Measurements from ENCODE around the gene OSBPL8.
"Not testable (repeated sequence)": the region's sequence is repeated elsewhere in the genome, so short reads cannot be mapped to it uniquely, and the experiment has no call there.

The OSBPL8 gene

DNA sequence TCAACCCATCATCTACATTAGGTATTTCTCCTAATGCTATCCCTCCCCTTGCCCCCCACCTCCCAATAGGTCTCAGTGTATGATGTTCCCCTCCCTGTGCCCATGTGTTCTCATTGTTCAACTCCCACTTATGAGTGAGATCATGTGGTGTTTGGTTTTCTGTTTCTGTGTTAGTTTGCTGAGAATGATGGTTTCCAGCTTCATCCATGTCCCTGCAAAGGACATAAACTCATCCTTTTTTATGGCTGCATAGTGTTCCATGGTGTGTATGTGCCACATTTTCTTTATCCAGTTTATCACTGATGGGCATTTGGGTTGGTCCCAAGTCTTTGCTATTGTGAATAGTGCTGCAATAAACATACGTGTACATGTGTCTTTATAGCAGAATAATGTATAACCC is 182.7 kb downstream of the OSBPL8 start:
- Mint-ChIP-seq H3K36me3 (ENCODE audit: low read depth) (peaks cover 82% of the 10 kb centered on the region), H3K4me1 (ENCODE audit: low read depth) (peaks cover 14% of the 10 kb centered on the region)
- not testable (repeated sequence) for H3K4me3 Mint-ChIP-seq, DNase-seq, H3K27ac Mint-ChIP-seq, H3K9me3 Mint-ChIP-seq, H3K27me3 Mint-ChIP-seq

DNA sequence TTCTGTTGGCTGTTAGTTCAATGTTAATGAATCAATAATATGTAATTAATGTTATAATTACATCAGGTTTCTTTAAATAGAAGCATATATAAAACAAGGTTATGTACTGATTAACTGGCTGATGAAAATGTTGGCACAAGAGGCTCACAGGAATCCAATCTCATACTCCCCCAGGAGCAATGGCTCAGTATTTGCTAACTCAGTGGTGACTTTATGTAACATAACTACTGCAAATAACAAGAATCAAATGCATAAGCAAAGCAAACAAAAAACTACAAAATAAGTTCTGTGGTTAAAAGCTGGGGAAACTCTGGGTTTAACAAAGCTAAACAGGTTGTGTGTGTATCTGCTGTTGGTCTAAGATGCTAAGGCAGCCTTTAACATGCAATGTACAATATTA is 183.6 kb downstream of the OSBPL8 start:
- Mint-ChIP-seq H3K27ac (no peak overlapping the region), H3K9me3 (no peaks in the 10 kb centered on the region), H3K4me1 (ENCODE audit: low read depth) (peaks cover 14% of the 10 kb centered on the region), H3K4me3 (no peak overlapping the region), H3K27me3 (no peaks in the 10 kb centered on the region), H3K36me3 (ENCODE audit: low read depth) (peaks cover 84% of the 10 kb centered on the region)
- DNase-seq: no peak

DNA sequence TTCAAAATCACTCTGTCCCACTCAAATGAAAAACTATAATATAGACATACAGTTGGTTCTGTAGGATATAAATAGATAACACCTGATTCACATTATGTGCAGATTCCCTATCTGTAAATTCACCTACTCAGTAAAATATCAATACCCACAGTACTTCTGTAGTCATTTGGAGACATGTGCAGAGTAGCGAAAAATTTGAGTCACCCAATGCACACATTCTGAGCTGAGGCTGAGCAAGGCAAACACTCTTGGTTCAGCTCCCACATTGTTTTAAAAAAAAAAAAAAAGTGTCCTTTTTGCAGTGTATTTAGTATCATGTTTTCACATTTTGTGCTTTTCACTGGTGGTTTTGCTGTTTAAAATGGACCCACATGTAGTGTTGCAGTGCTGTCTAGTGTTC is 184.1 kb downstream of the OSBPL8 start:
- Mint-ChIP-seq H3K36me3 (ENCODE audit: low read depth) (peaks cover 84% of the 10 kb centered on the region), H3K9me3 (no peaks in the 10 kb centered on the region), H3K4me1 (ENCODE audit: low read depth) (peaks cover 14% of the 10 kb centered on the region), H3K4me3 (no peak overlapping the region), H3K27me3 (no peaks in the 10 kb centered on the region), H3K27ac (peak overlapping the region; percentile 33)
- no peak for DNase-seq

DNA sequence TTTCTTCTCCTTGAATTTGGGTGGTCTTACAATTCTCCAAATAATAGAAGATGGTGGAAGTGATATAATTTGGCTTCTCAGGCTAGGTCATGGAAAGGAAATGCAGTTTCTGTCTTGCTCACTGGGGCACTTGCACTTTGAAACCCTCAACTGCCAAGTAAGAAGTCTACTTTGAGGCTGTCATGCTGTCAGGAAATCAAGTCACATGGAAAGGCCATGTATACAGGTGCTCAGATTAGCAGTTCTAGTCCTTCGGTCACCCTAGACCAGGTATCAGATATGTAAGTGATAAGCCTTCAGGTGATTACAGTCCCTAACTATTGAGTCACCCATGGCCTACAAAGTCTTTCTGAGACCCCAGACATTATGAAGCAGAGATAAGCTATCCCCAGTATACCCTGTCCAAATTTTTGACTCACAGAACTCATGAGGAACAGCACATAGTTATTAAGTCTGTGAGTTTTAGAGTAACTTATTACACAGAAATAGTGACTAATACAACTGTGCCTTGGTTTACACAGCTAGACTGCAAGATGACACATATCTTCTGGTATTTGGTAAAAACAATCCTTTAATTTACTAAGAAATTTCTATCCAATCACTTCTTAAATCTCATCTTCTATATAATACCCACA is 185.1 kb downstream of the OSBPL8 start:
- Mint-ChIP-seq H3K9me3 (no peaks in the 10 kb centered on the region), H3K36me3 (ENCODE audit: low read depth) (peaks cover 89% of the 10 kb centered on the region), H3K4me1 (ENCODE audit: low read depth) (peaks cover 14% of the 10 kb centered on the region), H3K4me3 (no peak overlapping the region), H3K27ac (peak overlapping the region; percentile 58), H3K27me3 (no peaks in the 10 kb centered on the region)
- no peak for DNase-seq

DNA sequence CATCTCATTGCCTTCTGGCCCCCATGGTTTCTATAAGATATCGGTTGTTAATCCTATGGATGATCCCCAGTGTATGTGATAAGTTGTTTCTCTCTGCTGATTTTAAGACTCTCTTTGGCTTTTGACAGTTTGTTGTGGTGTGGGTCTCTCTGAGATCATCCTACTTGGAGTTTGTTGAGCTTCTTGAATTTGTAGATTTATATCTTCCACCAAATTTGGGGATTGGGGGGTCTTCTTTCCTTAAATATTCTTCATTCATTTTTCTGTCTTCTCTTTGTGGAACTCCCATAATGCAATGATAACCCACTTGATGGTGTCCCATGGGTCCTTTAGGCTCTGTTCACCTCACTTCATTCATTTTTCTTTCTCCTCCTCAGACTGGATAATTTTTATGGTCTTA is 191.3 kb downstream of the OSBPL8 start:
- Mint-ChIP-seq H3K36me3 (ENCODE audit: low read depth) (peaks cover 93% of the 10 kb centered on the region), H3K9me3 (peaks cover 13% of the 10 kb centered on the region), H3K4me1 (ENCODE audit: low read depth) (peaks cover 5% of the 10 kb centered on the region), H3K4me3 (no peak overlapping the region), H3K27me3 (no peaks in the 10 kb centered on the region), H3K27ac (no peak overlapping the region)
- DNase-seq: no peak

DNA sequence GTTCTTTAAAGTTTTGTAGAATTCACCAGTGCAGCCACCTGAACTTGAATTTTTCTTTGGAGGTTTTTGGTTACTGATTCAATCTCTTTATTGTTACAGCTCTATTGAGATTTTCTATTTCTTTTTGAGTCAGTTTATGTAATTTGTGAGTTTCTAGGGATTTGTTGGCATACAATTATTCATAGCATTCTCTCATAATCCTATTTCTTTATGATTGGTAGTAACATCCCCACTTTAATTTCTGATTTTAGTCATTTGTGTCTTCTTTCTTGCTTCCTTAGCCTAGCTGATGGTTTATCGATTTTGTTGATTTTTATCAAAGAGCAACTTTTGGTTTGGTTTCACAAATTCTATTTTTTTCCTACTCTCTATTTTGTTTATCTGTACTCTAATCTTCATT is 193.4 kb downstream of the OSBPL8 start:
- Mint-ChIP-seq H3K9me3 (peaks cover 13% of the 10 kb centered on the region), H3K27me3 (no peaks in the 10 kb centered on the region), H3K4me3 (no peak overlapping the region), H3K4me1 (ENCODE audit: low read depth) (peaks cover 5% of the 10 kb centered on the region), H3K27ac (no peak overlapping the region), H3K36me3 (ENCODE audit: low read depth) (peaks cover 92% of the 10 kb centered on the region)
- no peak for DNase-seq

DNA sequence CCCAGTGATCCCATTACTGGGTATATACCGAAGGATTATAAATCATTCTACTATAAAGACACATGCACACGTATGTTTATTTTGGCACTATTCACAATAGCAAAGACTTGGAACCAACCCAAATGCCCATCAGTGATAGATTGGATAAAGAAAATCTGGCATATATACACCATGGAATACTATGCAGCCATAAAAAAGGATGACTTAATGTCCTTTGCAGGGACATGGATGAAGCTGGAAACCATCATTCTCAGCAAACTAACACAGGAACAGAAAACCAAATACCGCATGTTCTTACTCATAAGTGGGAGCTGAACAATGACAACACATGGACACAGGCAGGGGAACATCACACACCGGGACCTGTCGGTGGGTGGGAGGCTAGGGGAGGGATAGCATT is 195.4 kb downstream of the OSBPL8 start:
- not testable (repeated sequence) for DNase-seq; H3K27me3 Mint-ChIP-seq; H3K4me3 Mint-ChIP-seq; H3K4me1 Mint-ChIP-seq (ENCODE audit: low read depth); H3K27ac Mint-ChIP-seq
- peaks cover 92% of the 10 kb centered on the region for H3K36me3 Mint-ChIP-seq (ENCODE audit: low read depth)
- peaks cover 13% of the 10 kb centered on the region for H3K9me3 Mint-ChIP-seq

DNA sequence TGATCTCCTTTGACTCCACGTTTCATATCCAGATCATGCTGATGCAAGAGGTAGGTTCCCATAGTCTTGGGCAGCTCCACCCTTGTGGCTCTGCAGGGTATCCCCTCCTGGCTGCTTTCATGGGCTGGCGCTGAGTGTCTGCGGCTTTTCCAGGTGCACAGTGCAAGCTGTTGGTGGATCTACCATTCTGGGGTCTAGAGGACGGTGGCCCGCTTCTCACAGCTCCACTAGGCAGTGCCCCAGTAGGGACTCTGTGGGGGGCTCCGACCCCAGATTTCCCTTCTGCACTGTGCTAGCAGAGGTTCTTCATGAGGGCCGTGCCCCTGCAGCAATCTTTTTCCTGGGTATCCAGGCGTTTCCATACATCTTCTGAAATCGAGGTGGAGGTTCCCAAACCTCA is 199.3 kb downstream of the OSBPL8 start:
- Mint-ChIP-seq H3K4me3 (no peak overlapping the region), H3K27me3 (no peaks in the 10 kb centered on the region), H3K4me1 (ENCODE audit: low read depth) (no peaks in the 10 kb centered on the region), H3K27ac (no peak overlapping the region), H3K36me3 (ENCODE audit: low read depth) (peaks cover 85% of the 10 kb centered on the region), H3K9me3 (peaks cover 5% of the 10 kb centered on the region)
- no peak for DNase-seq

DNA sequence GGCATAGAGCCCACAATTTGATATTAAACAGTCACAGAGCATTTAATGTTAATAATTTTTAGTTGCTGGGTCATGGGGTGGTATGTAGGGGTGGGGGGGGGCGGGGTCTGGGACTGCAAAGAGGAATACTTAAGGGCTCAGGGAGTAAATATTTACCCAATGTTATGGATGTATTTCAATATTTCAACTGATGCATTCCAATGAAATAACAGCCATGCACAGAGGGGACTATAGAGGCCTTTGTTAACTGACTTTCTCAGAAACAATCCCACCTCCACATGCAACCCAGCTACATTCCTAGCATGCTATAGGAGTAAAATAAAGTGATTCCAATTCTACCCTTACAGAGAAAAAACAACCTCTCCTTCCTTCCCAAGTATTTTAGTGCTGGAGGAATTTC is 203.5 kb downstream of the OSBPL8 start:
- no peak for DNase-seq
- H3K36me3 Mint-ChIP-seq (ENCODE audit: low read depth): peaks cover 58% of the 10 kb centered on the region
- no peak overlapping the region for H3K4me3 Mint-ChIP-seq
- no peaks in the 10 kb centered on the region for H3K27me3 Mint-ChIP-seq
- H3K27ac Mint-ChIP-seq: no peak overlapping the region
- no peaks in the 10 kb centered on the region for H3K4me1 Mint-ChIP-seq (ENCODE audit: low read depth)
- H3K9me3 Mint-ChIP-seq: no peaks in the 10 kb centered on the region

DNA sequence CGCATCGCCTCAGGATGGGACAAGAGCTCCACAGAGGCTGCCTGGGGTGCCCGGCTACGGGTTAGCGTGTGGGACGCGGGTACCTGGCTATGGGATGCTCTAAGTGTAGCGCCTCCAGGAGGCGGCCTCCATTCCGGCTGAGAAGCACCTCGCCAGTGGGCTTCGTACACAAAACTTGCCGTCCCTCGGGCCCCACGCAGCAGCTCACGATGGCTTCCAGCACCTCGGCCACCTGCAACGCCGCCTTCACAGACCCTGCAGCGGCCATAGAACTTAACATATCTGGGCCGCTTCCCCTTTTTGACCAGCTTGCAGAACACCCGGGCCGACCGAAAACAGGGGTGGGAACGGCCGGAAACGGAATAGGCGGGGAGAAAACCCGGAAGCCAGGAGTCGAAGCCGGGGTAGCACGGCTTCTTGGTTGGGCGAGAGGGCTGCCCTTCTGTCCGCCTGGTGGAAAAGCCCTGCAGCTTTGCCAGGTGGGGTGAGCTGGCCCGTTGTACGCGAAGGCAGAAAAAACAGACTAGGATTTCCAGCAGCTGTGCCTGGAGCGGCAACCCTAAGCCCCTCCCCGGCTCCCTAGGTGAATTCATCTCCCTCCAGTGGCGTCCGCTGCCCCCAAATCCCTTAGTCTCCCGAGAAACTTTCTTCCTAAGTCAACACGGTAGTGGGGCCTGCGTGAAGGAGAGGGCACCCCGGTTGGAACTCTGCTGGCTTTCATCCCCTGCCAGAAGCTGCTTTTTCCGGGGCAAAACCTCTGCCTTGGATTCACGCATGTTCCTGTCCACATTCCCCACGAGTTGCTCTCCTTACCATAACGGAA is 211.3 kb downstream of the OSBPL8 start, which contains the start of gene BBS10:
Gene BBS10, minus strand, starts transcription at position 337 of the 823 bp plus-strand sequence. Its CDS starts 57 bp downstream, at position 280.
- H3K27me3 Mint-ChIP-seq: no peaks in the 10 kb centered on the region
- peaks cover 35% of the 10 kb centered on the region for H3K4me1 Mint-ChIP-seq (ENCODE audit: low read depth)
- peak within 1 kb of the TSS; percentile 94 for H3K4me3 Mint-ChIP-seq
- H3K9me3 Mint-ChIP-seq: peaks cover 2% of the 10 kb centered on the region
- DNase-seq: peak; percentile 90
- peaks cover 24% of the 10 kb centered on the region for H3K36me3 Mint-ChIP-seq (ENCODE audit: low read depth)
- peak within 1 kb of the TSS; percentile 94 for H3K27ac Mint-ChIP-seq

DNA sequence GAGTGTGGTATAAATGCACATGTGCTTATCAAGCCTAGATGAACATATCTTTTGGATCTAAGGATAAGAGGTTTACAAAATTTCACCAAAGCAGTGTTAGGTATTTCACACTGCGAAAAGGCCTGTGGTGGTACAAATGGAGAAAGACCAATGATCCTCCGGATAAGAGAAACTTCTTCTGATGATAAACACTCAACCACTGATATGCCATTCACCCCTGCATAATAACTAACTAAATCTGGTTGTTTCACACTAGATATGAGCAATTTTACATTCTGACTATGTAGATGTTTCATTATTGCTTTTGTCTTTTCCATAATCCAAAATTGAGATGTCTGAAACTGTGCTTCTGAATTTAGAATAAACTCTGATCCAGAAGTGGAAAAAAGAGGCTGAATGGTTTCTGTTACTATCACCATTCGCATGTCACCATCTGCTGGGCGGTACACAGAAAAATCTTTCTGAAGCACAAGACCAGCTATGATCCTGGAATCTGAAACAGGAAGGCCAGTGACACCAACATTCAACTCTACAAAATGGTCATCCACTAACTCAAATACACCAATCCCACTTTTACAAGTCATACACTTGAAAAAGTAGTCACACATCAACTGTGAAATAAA is 212.7 kb downstream of the OSBPL8 start:
- Mint-ChIP-seq H3K4me1 (ENCODE audit: low read depth) (peaks cover 41% of the 10 kb centered on the region), H3K9me3 (peaks cover 2% of the 10 kb centered on the region), H3K36me3 (ENCODE audit: low read depth) (peaks cover 24% of the 10 kb centered on the region), H3K27ac (peak overlapping the region; percentile 94), H3K4me3 (peak overlapping the region; percentile 94), H3K27me3 (no peaks in the 10 kb centered on the region)
- no peak for DNase-seq

DNA sequence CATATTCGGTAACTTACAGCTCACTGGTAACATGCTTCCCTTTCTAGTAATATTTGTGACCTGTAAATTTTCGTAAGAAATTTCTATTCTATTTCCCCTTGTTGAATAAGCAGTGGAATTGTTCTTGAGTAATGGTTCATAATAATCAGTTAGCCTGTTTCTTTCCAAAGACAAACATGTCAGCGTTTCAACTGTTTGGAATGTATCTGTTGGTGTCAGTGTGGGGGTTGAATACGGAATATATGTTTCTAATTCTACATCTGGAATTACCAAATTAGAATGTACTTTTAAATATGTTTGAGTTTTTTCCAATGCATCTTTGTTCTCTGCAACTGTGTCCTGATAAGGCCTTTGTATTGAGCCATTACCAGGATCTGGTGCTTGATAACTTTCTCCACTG is 213.3 kb downstream of the OSBPL8 start:
- Mint-ChIP-seq H3K4me3 (no peak overlapping the region), H3K27ac (no peak overlapping the region), H3K27me3 (no peaks in the 10 kb centered on the region), H3K4me1 (ENCODE audit: low read depth) (peaks cover 48% of the 10 kb centered on the region), H3K36me3 (ENCODE audit: low read depth) (peaks cover 24% of the 10 kb centered on the region), H3K9me3 (peaks cover 2% of the 10 kb centered on the region)
- DNase-seq: no peak

DNA sequence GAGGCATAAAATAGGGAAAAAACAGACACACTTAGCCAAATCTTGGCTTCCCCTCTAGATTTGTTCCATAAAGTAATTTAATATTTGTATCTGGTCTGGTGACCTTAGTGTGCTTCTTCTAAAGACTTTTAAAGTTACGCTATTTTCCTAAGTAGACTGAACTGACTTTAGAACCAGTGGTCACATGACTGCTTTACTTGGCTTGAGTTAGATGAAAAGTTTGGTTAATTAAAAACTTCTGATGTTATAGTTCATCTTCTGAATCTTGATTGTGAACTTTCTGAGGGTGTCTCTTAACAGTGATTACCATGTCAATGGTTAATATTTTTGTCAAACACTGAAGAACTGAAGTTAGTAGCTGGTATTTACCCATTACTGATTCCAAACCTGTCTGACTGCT is 214.0 kb downstream of the OSBPL8 start:
- H3K27ac Mint-ChIP-seq: no peak overlapping the region

DNA sequence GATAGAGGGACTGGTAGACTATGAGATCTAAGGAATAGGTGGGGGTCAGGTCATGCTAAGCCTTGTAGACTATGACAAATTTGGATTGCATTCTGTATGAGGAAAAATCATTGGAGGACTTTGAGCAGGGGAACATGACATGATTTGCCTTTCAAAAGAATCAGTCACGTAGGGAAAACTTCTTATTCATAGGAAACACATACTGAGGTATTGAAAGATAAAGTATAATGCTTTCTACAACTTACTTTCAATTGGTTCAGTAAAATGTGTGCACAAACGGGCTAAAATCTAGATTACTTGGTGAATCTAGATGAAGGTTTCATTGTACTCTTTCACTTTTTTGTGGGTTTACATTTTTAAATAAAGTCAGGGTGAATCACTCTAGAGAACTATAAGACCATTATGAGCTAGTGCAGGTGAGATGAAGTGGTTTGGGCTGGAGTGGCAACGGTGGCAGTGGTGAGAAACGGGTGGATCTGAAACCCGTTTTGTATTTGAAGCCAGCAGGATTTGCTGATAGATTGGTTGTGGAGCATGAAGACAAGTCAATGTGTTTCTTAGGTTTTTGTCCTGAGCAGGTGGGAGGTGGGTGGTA is 218.0 kb downstream of the OSBPL8 start:
- Mint-ChIP-seq H3K4me1 (ENCODE audit: low read depth) (peaks cover 36% of the 10 kb centered on the region), H3K9me3 (no peaks in the 10 kb centered on the region), H3K27me3 (peaks cover 7% of the 10 kb centered on the region), H3K4me3 (no peak overlapping the region), H3K27ac (no peak overlapping the region), H3K36me3 (ENCODE audit: low read depth) (peaks cover 10% of the 10 kb centered on the region)
- DNase-seq: no peak

More for the DNA sequence above, 214.0 kb downstream of the OSBPL8 start:
- Mint-ChIP-seq H3K9me3 (peaks cover 2% of the 10 kb centered on the region), H3K27me3 (no peaks in the 10 kb centered on the region), H3K36me3 (ENCODE audit: low read depth) (peaks cover 24% of the 10 kb centered on the region), H3K4me3 (no peak overlapping the region), H3K4me1 (ENCODE audit: low read depth) (peaks cover 52% of the 10 kb centered on the region)
- no peak for DNase-seq

Data from activated T-cell treated with anti-CD3 and anti-CD28 coated beads, Interleukin-2, amount 50 U/mL, for 24 hours (primary cell).